CD14-positive monocyte (primary cell): ENCODE results near the gene SUSD6. TPM values are rescaled to one million over a fixed set of nuclear protein-coding genes. Genes with fewer than 3 reads are reported as not detected.

ENCODE experiments used
- DNase-seq, 3 donors: peaks; one replicate each; pipeline ENCODE4 v3.0.0-alpha.2; 2011 to 2022
- H2AFZ ChIP-seq: 2 replicates; pipeline ENCODE4 v1.6.0; 2012; ENCODE audit warnings: mild to moderate bottlenecking, low read depth, low read length, inconsistent platforms; ENCODE audit not compliant: insufficient read depth, poor library complexity, severe bottlenecking
- H3K27ac ChIP-seq, 2 donors: 1 replicate in 1 of 2; 2 replicates in 1 of 2; pipeline ENCODE4 v1.5.1; 2012 to 2013; ENCODE audit warnings: low read length in 2 of 2, control low read depth in 1 of 2, inconsistent platforms in 1 of 2, low read depth in 1 of 2, mild to moderate bottlenecking in 1 of 2
- H3K27me3 ChIP-seq, 2 donors: one replicate each; pipeline versions ENCODE4 v1.6.0 to v1.6.1; 2011 to 2013; ENCODE audit warnings: low read length in 2 of 2; ENCODE audit not compliant: control insufficient read depth in 2 of 2, insufficient read depth in 2 of 2
- H3K36me3 ChIP-seq, 2 donors: replicated peaks in 1 of 2; 1 replicate in 1 of 2; 2 replicates in 1 of 2; pipeline versions ENCODE4 v1.5.1 to v1.6.1; 2012 to 2013; ENCODE audit warnings: low read length in 2 of 2, control low read depth in 1 of 2, inconsistent platforms in 1 of 2, mild to moderate bottlenecking in 1 of 2; ENCODE audit not compliant: insufficient read depth in 2 of 2, control insufficient read depth in 1 of 2
- H3K4me1 ChIP-seq, 2 donors: 1 replicate in 1 of 2; 2 replicates in 1 of 2; pipeline versions ENCODE4 v1.5.1 to v1.6.1; 2012 to 2013; ENCODE audit warnings: low read length in 2 of 2, control low read depth in 1 of 2, inconsistent platforms in 1 of 2, mild to moderate bottlenecking in 1 of 2, moderate library complexity in 1 of 2; ENCODE audit not compliant: insufficient read depth in 2 of 2, control insufficient read depth in 1 of 2
- H3K4me2 ChIP-seq: replicated peaks from 2 replicates; pipeline ENCODE3; 2012; ENCODE audit warnings: low read length, moderate library complexity, mild to moderate bottlenecking; ENCODE audit not compliant: poor library complexity, severe bottlenecking; ENCODE audit errors: extremely low read depth
- H3K4me3 ChIP-seq, 3 experiments: fragments of 200-600 bp in 1 of 3; sonication (generic) in 1 of 3; replicated peaks in 1 of 3; 1 replicate in 2 of 3; 2 replicates in 1 of 3; pipeline ENCODE4 v1.5.1; 2011 to 2013; ENCODE audit warnings: low read length in 3 of 3, mild to moderate bottlenecking in 3 of 3, control low read depth in 2 of 3, low read depth in 2 of 3, inconsistent platforms in 1 of 3, moderate library complexity in 1 of 3
- H3K79me2 ChIP-seq: 2 replicates; pipeline ENCODE4 v1.6.0; 2012; ENCODE audit warnings: mild to moderate bottlenecking, control low read depth, inconsistent platforms, low read length, moderate library complexity; ENCODE audit not compliant: insufficient read depth
- H3K9ac ChIP-seq: 2 replicates; pipeline ENCODE4 v1.6.0; 2017; ENCODE audit warnings: low read length, mild to moderate bottlenecking; ENCODE audit not compliant: insufficient read depth, poor library complexity, severe bottlenecking
- H3K9me3 ChIP-seq, 2 donors: replicated peaks in 1 of 2; 1 replicate in 1 of 2; 2 replicates in 1 of 2; pipeline versions ENCODE4 v1.5.1 to v1.6.1; 2012 to 2013; ENCODE audit warnings: low read length in 2 of 2, control low read depth in 1 of 2; ENCODE audit not compliant: control insufficient read depth in 1 of 2, insufficient read depth in 1 of 2
- H4K20me1 ChIP-seq: 2 replicates; pipeline ENCODE4 v1.6.0; 2012; ENCODE audit warnings: mild to moderate bottlenecking, low read length, control low read depth, moderate library complexity; ENCODE audit not compliant: insufficient read depth
- H3K27ac Mint-ChIP-seq, 7 donors: one replicate each; pipeline ENCODE4 v1.8.0; 2020; ENCODE audit warnings: mild to moderate bottlenecking in 7 of 7, mixed read lengths in 7 of 7, moderate library complexity in 6 of 7, inconsistent platforms in 2 of 7
- H3K27me3 Mint-ChIP-seq, 3 donors: one replicate each; pipeline ENCODE4 v1.8.0; 2021 to 2022; ENCODE audit warnings: low read depth in 3 of 3, mild to moderate bottlenecking in 3 of 3, mixed read lengths in 3 of 3, moderate library complexity in 3 of 3, inconsistent platforms in 1 of 3
- H3K36me3 Mint-ChIP-seq, 2 donors: one replicate each; pipeline ENCODE4 v1.8.0; 2020; ENCODE audit warnings: mixed read lengths in 2 of 2, inconsistent platforms in 1 of 2, mild to moderate bottlenecking in 1 of 2
- H3K4me1 Mint-ChIP-seq: one replicate; pipeline ENCODE4 v1.8.0; 2020; ENCODE audit warnings: mild to moderate bottlenecking, mixed read lengths
- H3K4me3 Mint-ChIP-seq, 2 donors: one replicate each; pipeline ENCODE4 v1.8.0; 2020; ENCODE audit warnings: mild to moderate bottlenecking in 2 of 2, mixed read lengths in 2 of 2, moderate library complexity in 1 of 2
- H3K9me3 Mint-ChIP-seq, 7 donors: one replicate each; pipeline ENCODE4 v1.8.0; 2020 to 2022; ENCODE audit warnings: mixed read lengths in 7 of 7, mild to moderate bottlenecking in 6 of 7, moderate library complexity in 6 of 7, inconsistent platforms in 2 of 7
- CTCF ChIP-seq: fragments of 200-600 bp; IDR thresholded peaks from one replicate; pipeline ENCODE4 v1.8.0; 2022; ENCODE audit warnings: antibody characterized with exemption, mild to moderate bottlenecking
- WGBS: methylation state at CpG from one replicate; pipeline ENCODE4 v1.1.5; 2013; ENCODE audit warnings: missing lambda C conversion rate; ENCODE audit not compliant: insufficient coverage; 5-methylcytosine and 5-hydroxymethylcytosine counted together
- intact Hi-C, 2 donors: fragments of 100-400 bp; cut with micrococcal nuclease; formaldehyde crosslinking; loops; one replicate each; pipeline versions ENCODE4 v1.15.0 to v1.15.1; 2023
- polyA plus RNA-seq, 3 donors: library from polyadenylated mRNA; depleted of rRNA in 1 of 3; unstranded in 2 of 3; stranded (reverse) in 1 of 3; fragments of 300-500 nt in 2 of 3; fragments of >200 nt in 1 of 3; fragmentation: Illumina TruSeq in 2 of 3; gene quantifications; 1 replicate in 2 of 3; 2 replicates in 1 of 3; pipeline ENCODE4 v1.2.3, GENCODE V29; 2012 to 2021

Gene SUSD6
- polyA plus RNA-seq, 3 donors: 17.3 to 81.8 (median 30.1) TPM

GRCh38 chr14:69699748-69700303 is 88.4 kb downstream of the SUSD6 start:
- Mint-ChIP-seq H3K27ac (peak overlapping the region in 5 of 7 donors; percentile 9 to 85 (median 26)), H3K4me3 (no peak overlapping the region), H3K36me3 (peaks cover 22 to 27% of the 10 kb centered on the region in 2 donors), H3K9me3 (peaks cover 0 to 2% (median 0%) of the 10 kb centered on the region in 7 donors), H3K4me1 (peaks cover 99% of the 10 kb centered on the region), H3K27me3 (peaks cover 0 to 1% (median 0%) of the 10 kb centered on the region in 3 donors)
- peaks cover 91 to 97% of the 10 kb centered on the region in 2 donors for H3K4me1 ChIP-seq
- no peaks in the 10 kb centered on the region for H3K9me3 ChIP-seq
- H3K36me3 ChIP-seq: peaks cover 5 to 11% of the 10 kb centered on the region in 2 donors
- peak overlapping the region; percentile 5 for H3K4me2 ChIP-seq
- no peaks in the 10 kb centered on the region for H3K27me3 ChIP-seq
- H3K4me3 ChIP-seq: no peak overlapping the region
- intact Hi-C loops: loop anchor here in 1 of 2 donors (5.0 to 10.0 kb wide), 2 partner anchors 45 to 83 kb away; no protein-coding TSS in a partner anchor
- TF ChIP-seq CTCF: no peak
- H2AFZ ChIP-seq: no peak overlapping the region
- 89% methylated on average over 1 of the region's 6 CpGs for WGBS
- peak overlapping the region in 1 of 2 donors; percentile 57 for H3K27ac ChIP-seq
- H3K9ac ChIP-seq: no peak overlapping the region
- no peak for DNase-seq
- H4K20me1 ChIP-seq: peaks cover 100% of the 10 kb centered on the region
- peaks cover 100% of the 10 kb centered on the region for H3K79me2 ChIP-seq

- H3K4me3 Mint-ChIP-seq: no peak overlapping the region
- H3K9ac ChIP-seq: no peak overlapping the region
- peaks cover 0 to 1% (median 0%) of the 10 kb centered on the region in 3 donors for H3K27me3 Mint-ChIP-seq
- peaks cover 100% of the 10 kb centered on the region for H3K79me2 ChIP-seq
- peak overlapping the region in 6 of 7 donors; percentile 49 to 85 (median 64) for H3K27ac Mint-ChIP-seq
- H3K27ac ChIP-seq: peak overlapping the region in 1 of 2 donors; percentile 93
- no peaks in the 10 kb centered on the region for H3K27me3 ChIP-seq
- H3K4me2 ChIP-seq: peak overlapping the region; percentile 5
- H4K20me1 ChIP-seq: peaks cover 99% of the 10 kb centered on the region
- no peak for TF ChIP-seq CTCF
- no CpG with 5 or more reads among the region's 2 CpGs for WGBS
- H3K9me3 Mint-ChIP-seq: peaks cover 0 to 2% (median 0%) of the 10 kb centered on the region in 7 donors
- no peak overlapping the region for H3K4me3 ChIP-seq
- H2AFZ ChIP-seq: no peak overlapping the region
- no peak for DNase-seq
- peaks cover 10 to 19% of the 10 kb centered on the region in 2 donors for H3K36me3 ChIP-seq
- intact Hi-C loops: loop anchor here in 1 of 2 donors (5.0 to 10.0 kb wide), 2 partner anchors 46 to 83 kb away; no protein-coding TSS in a partner anchor
- H3K4me1 Mint-ChIP-seq: peaks cover 96% of the 10 kb centered on the region
- peaks cover 89 to 97% of the 10 kb centered on the region in 2 donors for H3K4me1 ChIP-seq
- H3K36me3 Mint-ChIP-seq: peaks cover 28 to 34% of the 10 kb centered on the region in 2 donors
- no peaks in the 10 kb centered on the region for H3K9me3 ChIP-seq
These were observed 89.2 kb downstream of the SUSD6 start for GRCh38 chr14:69700575-69700974.
